Stimulated activated CD8-positive, alpha-beta memory T cell treated with anti-CD3 and anti-CD28 coated beads, Interleukin-4, amount 100 ng/mL, for 24 hours (primary cell): ENCODE data around the gene TRAPPC4.
A peak's percentile ranks its signal among the peaks of the same experiment; 100 is the strongest.
"Not testable (repeated sequence)": the region's sequence is repeated elsewhere in the genome, so short reads cannot be mapped to it uniquely, and the experiment has no call there.

Experiments
- DNase-seq: peaks from one replicate; pipeline ENCODE4 v3.0.0-alpha.2; 2020; ENCODE audit warnings: low read depth

Gene TRAPPC4

DNA sequence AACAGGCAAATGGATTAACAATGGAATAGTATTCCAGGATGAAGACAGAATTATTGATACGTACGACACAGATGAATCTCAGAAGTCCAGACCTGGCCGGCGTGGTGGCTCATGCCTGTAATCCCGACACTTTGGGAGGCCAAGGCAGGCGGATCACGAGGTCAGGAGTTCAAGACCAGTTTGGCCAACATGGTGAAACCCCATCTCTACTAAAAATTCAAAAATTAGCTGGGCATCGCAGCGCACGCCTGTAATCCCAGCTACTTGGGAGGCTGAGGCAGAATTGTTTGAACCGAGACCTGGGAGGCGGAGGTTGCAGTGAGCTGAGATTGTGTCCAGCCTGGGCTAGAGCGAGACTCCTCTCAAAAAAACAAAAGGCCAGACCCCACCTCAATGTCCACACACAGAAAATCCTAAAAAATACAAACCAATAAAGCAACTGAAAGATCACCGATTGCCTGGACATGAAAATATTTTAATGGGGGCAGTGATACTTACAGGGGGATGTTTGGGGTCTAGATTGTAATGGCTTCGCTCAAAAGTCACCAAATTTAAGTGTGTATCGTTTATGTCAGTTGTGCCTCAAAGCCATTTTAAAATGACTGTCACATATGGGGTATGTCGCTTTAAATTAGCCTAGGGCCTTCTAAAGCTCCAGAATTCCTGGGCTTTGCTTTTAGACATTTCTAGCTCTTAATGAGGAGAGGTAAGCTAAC, 4.2 kb upstream of the TRAPPC4 start:
- DNase-seq = no peak

DNA sequence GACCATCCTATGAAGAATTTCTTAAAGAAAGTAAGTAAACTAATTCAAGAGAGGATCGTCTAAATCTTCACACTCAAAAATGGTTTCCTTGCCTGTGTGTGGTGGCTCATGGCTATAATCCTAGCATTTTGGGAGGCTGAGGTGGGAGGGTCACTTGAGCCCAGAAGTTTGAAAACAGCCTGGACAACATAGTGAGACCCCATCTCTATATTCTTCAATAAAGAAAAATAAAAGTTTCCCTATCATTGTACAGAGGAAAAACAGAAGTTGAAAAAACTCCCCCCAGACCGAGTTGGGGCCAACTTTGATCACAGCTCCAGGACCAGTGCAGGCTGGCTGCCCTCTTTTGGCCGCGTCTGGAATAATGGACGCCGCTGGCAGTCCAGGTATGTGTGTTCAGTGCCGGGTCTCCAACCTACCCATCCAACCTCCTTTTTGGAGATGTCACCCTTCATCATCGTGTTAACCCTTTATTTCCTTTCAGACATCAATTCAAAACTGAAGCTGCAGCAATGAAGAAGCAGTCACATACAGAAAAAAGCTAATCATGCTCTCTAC, 3.4 kb upstream of the TRAPPC4 start:
- DNase-seq = no peak

DNA sequence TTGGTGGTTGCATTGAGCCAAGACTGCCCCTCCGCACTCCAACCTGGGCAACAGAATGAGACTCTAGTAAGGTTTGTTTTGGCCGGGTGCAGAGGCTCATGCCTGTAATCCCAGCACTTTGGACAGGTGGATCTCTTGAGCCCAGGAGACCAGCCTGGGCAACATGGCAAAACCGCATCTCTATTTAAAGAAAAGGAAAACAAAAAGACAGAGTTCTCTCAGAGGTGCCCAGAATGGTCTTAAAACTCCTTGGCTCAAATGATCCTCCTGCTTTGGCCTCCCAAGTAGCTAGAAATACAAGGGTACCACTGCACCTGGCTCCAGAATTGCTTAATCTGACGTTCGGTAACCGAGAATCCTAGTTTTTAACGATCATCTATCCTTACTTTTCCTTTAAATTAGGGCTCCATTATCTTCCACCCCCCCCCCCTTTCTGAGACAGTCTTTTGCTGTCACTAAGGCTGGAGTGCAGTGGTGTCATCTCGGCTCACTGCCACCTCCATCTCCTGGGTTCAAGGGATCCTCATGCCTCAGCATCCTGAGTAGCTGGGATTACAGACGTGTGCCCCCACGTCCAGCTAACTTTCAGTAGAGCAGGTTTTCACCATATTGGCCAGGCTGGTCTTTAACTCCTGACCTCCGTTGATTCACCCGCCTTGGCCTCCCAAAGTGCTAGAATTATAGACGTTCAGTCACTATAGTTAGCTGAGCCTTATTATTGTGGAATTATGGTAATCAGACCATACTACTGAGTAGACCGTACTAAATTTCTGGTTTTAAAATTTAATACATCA, 2.2 kb upstream of the TRAPPC4 start:
- DNase-seq = no peak

DNA sequence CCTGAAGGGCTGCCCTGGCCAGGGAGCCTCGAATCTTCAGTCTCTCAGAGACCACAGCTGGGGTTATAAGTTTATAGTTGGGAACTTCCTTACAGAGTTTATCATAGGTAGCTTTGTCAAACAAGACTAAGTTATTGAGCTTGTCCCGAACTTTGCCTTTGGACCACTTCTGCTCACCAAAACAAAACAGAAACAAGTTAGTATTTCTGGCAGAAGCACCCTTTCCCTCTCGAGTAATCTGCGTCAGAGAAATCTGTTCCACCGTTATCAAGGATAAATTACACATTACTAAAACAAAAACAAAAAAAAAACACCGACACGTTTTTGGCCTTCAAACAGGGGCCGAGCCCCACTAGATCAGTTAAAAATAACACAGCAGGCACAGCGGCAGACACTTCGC, 1.2 kb upstream of the TRAPPC4 start:
- not testable (repeated sequence) for DNase-seq

DNA sequence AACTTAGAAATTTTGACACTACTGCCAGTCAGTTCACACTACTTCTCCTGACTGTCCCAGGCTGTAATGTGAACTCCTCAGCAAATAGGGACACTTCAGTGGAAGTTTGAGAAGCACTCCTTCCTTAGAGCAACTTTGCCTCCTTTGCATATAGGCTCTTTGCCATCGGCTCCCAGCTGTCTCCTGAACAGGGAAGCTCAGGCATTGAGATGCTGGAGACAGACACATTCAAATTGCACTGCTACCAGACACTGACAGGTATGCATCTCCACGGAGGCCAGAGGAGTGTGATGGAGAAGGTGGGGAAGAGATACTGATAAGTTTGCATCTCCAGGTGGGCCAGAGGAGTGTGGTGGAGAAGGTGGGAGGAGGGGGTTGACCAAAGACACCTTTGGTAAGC, 1.4 kb downstream of the TRAPPC4 start:
- DNase-seq = no peak

DNA sequence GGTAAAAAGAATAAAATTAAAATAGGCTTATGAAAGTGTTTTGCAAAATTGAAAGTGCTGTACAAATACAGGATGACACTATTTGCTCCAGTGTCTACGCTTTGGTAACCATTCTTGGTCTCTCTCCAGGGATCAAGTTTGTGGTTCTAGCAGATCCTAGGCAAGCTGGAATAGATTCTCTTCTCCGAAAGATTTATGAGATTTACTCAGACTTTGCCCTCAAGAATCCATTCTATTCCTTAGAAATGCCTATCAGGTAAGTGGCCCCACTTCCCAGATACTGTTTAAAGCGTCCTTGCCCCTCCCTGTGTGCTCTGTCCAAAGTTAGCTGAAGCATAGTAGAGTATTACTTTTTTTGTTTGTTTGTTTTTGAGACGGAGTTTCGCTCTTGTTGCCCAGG, 3.1 kb downstream of the TRAPPC4 start:
- no peak for DNase-seq

DNA sequence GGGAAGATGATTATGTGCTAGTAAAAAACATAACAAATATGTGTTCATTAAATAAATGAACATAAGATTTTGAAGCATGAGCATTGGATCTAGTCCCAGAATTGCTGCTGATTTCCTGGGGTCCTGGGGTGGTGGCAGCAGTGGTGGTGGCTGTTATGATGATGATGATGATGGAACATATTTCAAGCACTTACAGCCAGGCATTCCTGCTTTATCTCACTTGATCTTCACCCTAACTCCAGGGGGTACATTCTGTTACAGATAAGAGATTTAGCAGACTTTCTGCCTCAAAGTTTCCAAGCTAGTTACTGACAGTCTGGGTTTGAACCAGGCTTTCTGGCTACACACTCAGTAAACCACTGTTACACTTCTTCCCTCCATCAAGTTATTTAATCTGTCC, 5.2 kb downstream of the TRAPPC4 start:
- DNase-seq = no peak

DNA sequence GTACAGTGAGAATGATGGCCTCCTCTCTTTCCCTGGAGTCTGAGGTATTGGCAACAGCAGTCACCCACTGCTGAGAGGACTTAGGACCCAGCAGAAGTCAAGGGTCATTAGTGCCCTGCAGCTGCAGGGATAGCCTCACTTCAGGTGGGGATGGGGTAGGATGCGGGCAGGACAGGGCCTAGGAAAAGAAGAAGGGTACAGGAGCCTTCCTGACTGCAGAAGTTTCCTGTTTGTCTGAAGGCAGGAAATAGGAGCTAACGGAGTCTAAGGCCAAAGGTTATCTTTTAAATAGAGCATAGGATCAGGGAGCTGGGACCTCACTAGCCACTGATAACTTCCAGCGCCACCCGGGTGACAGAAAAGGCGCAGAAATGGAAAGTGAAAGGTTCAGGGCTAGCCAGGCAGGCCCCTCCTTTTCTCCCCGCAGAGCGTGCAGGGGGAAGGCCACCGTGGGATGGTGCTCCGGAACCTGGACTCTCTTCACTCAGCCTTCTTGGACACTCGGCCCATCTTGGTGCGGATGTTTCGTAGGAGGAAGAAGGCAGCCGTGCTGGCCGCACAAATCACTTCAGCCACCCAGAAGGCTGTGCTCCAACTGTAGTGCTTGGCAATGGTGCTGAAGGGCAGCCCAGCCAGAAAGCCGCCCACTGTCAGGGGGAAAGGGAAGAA, 6.0 kb downstream of the TRAPPC4 start:
- no peak for DNase-seq

DNA sequence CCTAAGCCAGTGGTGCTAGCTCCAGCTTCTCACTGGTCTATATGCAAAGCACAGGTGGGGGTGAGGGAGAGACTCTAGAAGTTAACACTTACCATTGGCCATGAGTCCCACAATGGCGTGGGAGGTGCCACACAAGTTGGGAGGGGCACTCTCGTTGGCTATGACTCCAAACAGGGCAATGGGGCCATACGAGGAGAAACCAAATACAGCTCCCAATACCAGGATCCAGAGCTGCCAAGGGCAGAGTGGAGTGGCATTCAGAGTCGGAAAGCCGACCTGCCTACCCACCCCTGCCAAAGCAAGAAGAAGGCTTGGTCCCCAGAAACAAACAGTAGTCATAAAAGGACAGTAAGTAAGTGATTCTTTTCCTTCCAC, 6.5 kb downstream of the TRAPPC4 start:
- no peak for DNase-seq

DNA sequence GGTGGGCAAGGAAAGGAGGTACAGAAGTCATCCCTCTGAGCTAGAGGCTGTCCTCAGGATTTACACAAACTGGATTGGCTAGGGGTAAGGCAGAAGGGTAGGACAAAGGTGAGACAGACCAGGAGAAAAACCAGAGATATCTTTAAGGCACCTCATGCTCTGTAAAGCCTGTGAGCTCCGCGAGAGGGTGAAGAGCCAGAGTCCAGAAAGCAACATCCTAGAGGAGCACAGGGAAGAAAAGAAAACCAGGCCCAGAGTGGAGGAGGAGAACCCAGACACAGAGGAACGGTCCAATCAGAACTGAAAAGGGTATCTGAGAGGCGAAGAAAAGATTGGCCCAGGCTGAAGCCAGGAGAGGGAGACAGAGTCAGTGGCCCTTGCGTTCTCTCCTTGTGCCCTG, 7.0 kb downstream of the TRAPPC4 start:
- DNase-seq = no peak

DNA sequence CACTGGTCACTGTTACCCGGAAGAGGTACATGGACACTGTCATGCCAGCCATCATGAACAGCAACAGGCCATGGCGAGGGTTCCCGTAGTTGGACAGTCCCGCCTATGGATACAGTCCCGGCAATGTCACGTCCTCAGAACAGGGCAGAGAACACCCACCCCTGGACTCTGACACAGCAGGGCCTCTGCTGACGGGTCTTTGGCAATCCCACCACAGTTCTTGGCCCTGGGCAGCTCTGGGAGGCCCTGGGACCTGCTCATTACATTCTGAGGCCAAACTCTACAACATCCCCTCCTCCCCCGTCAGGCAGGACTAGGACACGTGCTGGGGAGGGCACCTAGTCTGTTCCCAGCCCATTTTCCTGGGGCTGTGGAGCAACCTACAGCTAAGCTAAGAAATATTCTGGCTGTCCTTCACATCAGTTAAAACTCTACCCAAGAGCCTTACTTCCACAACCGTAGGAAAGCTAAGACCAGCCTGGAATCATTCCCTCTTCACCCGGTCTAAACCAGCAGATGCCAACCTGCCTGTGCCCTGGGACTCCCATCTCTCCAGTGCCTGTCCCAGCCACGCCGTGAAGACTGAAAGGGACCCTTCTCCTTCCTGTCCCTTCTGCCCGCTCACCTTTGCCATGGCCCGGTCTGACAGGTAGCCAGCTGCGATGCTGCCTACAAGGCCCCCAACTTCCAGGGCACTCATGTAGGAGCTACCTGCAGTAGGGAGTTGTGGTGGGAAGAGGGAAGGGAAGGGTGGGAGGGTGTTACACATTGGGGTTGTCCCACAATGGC, 7.6 kb downstream of the TRAPPC4 start:
- DNase-seq = no peak

DNA sequence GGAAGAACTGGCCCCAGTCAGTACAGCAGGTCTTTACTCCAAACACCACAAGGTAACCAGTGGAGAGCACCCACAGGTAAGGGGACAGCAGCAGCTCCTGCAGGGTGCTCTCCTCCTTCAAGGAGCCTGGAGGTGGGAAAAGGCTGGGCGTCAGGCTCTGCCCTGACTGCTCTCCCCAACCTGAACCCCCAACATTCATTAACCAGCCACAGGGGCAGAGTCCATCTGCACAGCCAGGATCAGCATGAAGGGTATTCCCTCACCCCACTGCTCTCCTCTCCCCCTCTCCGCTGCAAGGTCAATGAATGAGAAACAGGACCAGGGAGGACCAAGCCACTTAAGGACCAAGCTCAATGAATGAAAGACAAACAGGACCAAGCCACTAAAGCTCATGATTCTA, 8.4 kb downstream of the TRAPPC4 start:
- DNase-seq = no peak

DNA sequence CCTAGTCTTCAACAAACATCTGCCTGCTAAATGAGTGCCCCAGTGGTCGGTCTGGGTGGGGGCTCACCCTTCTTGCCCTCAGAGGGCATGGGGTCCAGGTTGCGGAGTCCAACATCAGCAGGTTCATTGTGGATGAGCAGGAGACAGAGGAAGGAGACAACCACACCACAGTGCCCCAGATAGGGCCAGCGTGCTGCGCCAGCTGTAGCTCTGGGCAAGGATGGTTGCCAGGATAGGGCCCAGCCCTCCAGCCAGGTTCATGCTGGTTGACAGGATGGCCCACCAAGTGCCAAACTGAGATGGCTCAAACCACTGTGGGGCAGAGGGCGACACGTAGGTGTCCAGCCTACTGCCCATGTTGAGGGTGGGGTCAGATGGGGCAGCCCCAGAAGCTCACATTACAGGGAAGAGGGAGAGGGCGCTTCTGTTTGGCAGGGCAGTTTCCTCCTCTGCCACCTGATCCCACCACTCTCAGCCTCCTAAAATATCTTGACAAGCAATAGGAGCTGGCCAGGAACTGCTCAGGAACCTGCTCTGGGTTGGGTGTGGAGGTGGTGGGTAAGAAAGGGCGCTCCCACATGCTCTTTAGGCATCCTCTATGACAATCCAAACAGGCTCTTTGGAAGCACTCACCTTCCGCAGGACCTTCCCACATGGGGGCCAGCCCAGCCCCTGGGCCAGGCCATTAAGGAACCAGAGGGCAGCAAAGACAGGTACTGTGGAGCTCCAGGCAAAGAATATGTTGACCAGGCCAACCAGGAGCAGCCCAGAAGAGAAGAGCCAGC, 9.2 kb downstream of the TRAPPC4 start:
- no peak for DNase-seq

DNA sequence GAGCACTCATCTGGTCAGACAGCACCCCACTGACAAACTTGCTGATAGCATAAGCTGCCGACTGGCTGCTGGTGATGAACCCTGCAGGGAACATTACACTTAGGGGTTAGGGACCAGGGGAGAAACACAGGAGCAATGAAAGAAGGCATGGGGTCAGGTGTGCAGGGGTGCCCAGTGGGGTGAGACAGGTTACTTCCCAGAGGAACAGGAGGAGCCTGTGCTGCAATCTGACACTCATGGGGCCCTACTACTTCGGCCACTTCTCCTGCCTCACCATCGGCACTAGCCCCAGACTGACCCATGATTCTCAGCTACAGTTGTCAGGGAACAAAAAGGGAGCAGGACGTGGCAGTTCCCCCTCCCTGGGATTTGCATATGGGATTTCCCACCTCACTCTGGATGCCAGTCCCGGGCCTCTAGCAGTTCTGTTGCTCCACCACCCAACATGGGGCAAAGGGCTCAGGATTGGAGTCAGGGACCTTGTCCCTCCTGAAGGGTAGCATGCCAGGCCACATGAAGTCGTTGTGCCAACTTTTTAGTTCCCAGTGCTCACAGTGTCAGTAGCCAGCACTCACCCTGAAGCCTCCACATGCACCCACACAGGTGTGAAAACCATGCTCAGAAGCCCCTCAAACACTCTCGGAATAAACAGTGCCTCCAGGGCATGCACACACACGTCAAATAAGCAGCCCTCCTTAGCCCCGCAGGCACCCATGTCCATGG, 9.9 kb downstream of the TRAPPC4 start:
- no peak for DNase-seq

DNA sequence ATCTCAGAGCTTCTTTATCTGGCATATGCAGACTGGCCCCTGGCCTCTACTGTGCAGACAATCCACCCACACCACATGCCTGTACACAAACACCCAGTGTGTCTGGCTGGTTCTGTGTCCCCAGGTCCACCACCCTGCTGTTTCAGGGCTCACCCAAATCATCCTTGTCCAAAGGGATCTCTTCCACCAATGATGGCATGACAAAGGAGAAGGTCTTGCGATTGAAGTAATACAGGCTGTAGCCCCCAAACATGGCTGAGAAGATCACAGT, 10.4 kb downstream of the TRAPPC4 start:
- no peak for DNase-seq

DNA sequence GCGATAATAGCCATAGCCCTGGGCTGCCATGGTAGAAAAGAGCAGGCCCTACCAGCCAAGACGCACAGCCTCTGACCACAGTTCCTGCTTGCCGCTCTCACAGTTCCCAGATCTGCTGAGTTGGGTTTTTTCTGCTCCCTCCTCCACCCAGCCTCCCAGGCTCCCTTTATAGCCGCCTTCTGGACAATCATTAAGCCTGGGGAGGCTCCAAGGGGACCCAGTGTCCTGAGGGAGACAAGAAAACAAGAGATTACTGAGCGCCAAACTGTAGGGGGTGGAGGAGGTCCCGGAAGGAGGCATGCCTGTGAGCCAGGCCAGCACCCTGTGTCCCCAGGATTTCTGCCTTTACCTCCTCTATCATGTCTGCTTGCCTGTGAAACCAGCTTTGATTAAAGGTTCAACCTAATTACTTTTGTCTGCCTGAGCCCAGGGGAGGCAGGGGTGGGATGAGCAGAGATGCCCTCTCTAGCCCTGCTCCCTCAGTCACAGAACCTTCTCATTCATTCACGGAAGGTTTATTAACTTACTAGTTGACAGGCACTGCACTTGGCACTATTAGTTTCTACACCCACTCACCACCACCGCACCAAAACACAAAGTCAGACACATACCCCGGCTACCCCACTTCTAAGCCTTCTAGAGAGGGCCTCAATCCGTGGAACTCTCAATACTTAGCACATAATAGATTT, 10.9 kb downstream of the TRAPPC4 start:
- DNase-seq = no peak

DNA sequence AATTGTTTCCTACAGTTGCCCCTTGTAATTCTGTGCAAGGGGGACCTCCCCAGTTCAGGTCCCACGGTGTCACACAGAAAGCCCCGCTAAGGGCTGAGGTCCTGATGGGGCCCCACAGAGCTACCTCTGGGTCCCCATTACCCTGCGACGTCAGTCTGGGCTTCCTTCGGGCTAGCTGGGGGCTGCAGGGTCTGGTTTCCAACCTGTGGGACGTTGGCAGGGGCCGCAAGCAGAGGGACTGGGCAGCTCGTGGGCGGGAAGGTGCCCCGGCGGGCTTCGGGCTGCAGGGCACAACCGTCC, 11.4 kb downstream of the TRAPPC4 start:
- DNase-seq = no peak

DNA sequence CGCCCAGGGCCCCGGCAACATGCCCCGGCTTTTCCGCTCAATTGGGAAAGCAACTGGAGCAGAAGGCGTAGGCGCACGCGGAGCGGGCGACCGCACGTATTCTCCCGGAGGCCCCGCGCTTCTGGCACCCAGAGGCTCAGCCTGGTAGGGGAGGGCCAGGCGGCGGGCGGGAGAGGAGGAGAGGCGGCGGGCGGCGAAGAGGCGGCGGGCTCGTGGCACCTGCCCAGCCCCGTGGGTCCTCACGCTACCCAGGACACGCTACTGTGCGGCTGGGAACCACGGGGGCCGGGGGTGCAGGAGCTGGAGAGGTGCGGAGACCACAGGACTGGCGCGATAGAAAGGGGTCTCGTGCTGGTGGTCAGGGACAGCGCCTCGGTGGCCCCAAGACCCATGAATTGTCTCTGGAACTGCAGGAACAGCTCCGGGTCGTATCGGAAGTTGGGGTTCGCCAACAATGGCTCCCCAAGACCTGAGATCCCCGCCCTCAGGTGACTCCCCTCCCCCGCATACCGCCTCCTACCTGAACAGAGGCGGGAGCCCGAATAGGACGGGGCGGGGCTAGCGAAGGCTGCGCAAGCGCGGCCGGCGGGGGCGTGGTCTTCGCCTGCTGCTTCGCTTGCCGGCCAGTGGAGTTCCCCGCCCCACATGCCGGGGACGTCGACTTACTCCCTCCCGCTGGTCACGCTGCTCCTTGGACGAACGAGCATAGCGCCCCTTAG, 11.9 kb downstream of the TRAPPC4 start, which contains the start of gene SLC37A4:
Gene SLC37A4 (minus strand): TSS at position 549 of the 719 bp plus-strand sequence.
- DNase-seq = peak; percentile 99

DNA sequence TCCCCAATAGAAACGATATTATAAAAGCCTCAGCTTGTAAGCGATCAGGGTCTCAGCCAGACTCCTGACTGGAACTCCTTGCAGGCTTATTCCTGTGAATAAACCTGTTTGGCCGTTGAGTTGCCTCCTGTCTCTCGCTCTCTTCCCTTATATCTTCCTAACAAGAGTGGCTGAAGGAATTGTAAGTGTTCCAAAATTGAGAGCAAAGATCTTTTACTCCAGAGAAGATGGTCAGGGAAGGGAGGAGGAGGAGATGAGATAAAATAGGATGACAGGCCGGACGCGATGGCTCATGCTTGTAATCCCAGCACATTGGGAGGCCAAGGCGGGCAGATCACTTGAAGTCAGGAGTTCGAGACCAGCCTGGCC, 13.3 kb downstream of the TRAPPC4 start:
- DNase-seq = no peak

DNA sequence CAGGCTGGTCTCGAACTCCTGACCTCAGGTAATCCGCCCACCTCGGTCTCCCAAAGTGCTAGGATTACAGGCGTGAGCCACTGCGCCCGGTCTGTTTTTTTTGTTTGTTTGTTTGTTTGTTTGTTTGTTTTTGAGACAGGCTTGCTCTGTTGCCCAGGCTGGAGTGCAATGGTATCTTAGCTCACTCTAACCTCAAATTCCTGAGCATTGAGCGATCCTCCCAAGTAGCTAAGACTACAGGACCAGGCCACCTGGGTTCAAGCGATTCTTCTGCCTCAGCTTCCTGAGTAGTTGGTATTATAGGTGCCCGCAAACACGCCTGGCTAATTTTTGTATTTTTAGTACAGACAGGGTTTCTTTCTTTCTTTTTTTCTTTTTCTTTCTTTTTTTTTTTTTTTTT, 14.9 kb downstream of the TRAPPC4 start:
- DNase-seq = not testable (repeated sequence)
